Measurements from ENCODE around the gene CUBN. TPM values are rescaled to one million over a fixed set of nuclear protein-coding genes. Genes with fewer than 3 reads are reported as not detected.

The CUBN gene
- total and polyA plus RNA-seq, 10 of the 15 experiments (the other 5 are each of a cell fraction or from before 2014, with no cell fraction given): under 0.01 to 0.14 (median 0.02) TPM; not detected in 6

DNA sequence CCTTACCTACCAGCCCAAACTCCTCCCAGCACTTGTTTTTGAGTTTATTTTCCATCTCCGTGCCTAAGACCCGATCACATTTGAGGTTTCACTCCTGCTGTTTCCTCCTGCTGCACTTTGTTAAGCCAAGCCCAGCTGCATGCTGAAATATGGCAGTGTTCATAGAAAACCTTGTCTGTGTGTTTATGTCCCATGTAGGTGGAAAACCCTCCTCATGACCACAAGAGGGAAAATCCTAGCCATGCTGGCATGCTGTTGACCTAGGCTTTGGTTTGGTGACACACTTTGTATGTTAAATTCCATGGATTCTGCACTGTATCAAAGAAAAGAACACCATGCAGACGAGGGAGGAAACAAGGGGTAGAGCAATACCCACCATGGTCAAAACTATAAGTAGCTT lies 154.4 kb downstream of the CUBN start:
- H3K9me3 ChIP-seq (replicated peaks; ENCODE audit: control insufficient read depth, insufficient read depth, low read length): no peaks in the 10 kb centered on the region
- WGBS (ENCODE audit: insufficient coverage, insufficient replicate concordance, low lambda C conversion rate, missing lambda C conversion rate): 5% methylated on average over 3 of the region's 3 CpGs
- CTCF ChIA-PET: no interaction called here
- H2AFZ ChIP-seq (ENCODE audit: control insufficient read depth, low read depth, low read length): no peak overlapping the region
- no peak for DNase-seq (ENCODE audit: low read depth, low spot score)
- ATAC-seq: no peak
- no peaks in the 10 kb centered on the region for H3K4me1 ChIP-seq (ENCODE audit: control insufficient read depth, insufficient read depth, low read length)
- intact Hi-C loops (cut with micrococcal nuclease; ENCODE audit: unreplicated experiment): no loop called here
- no peaks in the 10 kb centered on the region for H3K36me3 ChIP-seq (ENCODE audit: control insufficient read depth in 2 of 2, insufficient read depth in 2 of 2, low read length in 1 of 2)
- H3K4me3 ChIP-seq: no peak overlapping the region
- no peak overlapping the region for H3K27ac ChIP-seq (ENCODE audit: control insufficient read depth, insufficient read depth)
- H3K79me2 ChIP-seq (ENCODE audit: control insufficient read depth, insufficient read depth, low read length): no peaks in the 10 kb centered on the region
- no TSS peak for BruUV-seq (replicated peaks)
- no peak for FAIRE-seq
- no peaks in the 10 kb centered on the region for H3K27me3 ChIP-seq (replicated peaks in 1 of 2; ENCODE audit: control insufficient read depth in 2 of 2, insufficient read depth in 2 of 2, low read length in 1 of 2)
- POLR2A ChIA-PET: no interaction called here
- H3K9ac ChIP-seq (ENCODE audit: control insufficient read depth, insufficient read depth, low read length): no peak overlapping the region
- in situ Hi-C loops (cut with MboI): no loop called here
- SMC1A ChIA-PET (ENCODE audit: uncharacterized antibody, unreplicated experiment): no interaction called here
- TF ChIP-seq SUZ12 (IDR thresholded peaks at IDR 0.05; ENCODE audit: unreplicated experiment): no peak
- TF ChIP-seq EP300 (IDR thresholded peaks at IDR 0.05; ENCODE audit: borderline replicate concordance in 1 of 2, control insufficient read depth in 1 of 2, low read depth in 2 of 2, low read length in 2 of 2): no peak
- no peak for TF ChIP-seq SUPT20H (IDR thresholded peaks at IDR 0.05; ENCODE audit: borderline replicate concordance, control insufficient read depth, low read depth, low read length)
- no peak for TF ChIP-seq MYB (IDR thresholded peaks at IDR 0.05; ENCODE audit: borderline replicate concordance, low read depth, low read length)
- TF ChIP-seq, protein P1, sequence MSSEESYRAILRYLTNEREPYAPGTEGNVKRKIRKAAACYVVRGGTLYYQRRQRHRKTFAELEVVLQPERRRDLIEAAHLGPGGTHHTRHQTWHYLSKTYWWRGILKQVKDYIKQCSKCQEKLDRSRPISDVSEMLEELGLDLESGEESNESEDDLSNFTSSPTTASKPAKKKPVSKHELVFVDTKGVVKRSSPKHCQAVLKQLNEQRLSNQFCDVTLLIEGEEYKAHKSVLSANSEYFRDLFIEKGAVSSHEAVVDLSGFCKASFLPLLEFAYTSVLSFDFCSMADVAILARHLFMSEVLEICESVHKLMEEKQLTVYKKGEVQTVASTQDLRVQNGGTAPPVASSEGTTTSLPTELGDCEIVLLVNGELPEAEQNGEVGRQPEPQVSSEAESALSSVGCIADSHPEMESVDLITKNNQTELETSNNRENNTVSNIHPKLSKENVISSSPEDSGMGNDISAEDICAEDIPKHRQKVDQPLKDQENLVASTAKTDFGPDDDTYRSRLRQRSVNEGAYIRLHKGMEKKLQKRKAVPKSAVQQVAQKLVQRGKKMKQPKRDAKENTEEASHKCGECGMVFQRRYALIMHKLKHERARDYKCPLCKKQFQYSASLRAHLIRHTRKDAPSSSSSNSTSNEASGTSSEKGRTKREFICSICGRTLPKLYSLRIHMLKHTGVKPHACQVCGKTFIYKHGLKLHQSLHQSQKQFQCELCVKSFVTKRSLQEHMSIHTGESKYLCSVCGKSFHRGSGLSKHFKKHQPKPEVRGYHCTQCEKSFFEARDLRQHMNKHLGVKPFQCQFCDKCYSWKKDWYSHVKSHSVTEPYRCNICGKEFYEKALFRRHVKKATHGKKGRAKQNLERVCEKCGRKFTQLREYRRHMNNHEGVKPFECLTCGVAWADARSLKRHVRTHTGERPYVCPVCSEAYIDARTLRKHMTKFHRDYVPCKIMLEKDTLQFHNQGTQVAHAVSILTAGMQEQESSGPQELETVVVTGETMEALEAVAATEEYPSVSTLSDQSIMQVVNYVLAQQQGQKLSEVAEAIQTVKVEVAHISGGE (CRISPR knock-in tag; IDR thresholded peaks at IDR 0.05): no peak
- no peak for TF ChIP-seq FOS (IDR thresholded peaks at IDR 0.05; ENCODE audit: borderline replicate concordance, extremely low read depth, insufficient read length)
- no peak overlapping the region for H3K4me2 ChIP-seq (ENCODE audit: control insufficient read depth, insufficient read depth)
- RAD21 ChIA-PET (ENCODE audit: unreplicated experiment): no interaction called here
- no peaks in the 10 kb centered on the region for H4K20me1 ChIP-seq (ENCODE audit: control insufficient read depth, insufficient read depth)

All from GM12878 (cell line).